SK-N-SH (cell line): ENCODE measurements around the gene DMD. TPM values are rescaled to one million over a fixed set of nuclear protein-coding genes. Genes with fewer than 3 reads are reported as not detected.

Experiments used
- CTCF ChIA-PET: fragments of 300-600, 350-600 bp; formaldehyde crosslinking; extraction: SDS; loops from one replicate; lab custom pipeline; 2021; lab: Yijun Ruan, JAX
- POLR2A ChIA-PET: fragments of 350-600 bp; sonication (Branson Sonifier 250); formaldehyde crosslinking; extraction: SDS; loops from one replicate; lab custom pipeline; 2020; ENCODE audit warnings: antibody characterized with exemption, inconsistent platforms; lab: Yijun Ruan, JAX
- DNase-seq: peaks from one replicate; pipeline ENCODE4 v3.0.0; 2012
- H2AFZ ChIP-seq: fragments of 200-600 bp; sonication (generic); 2 replicates; pipeline ENCODE4 v1.8.1; 2016; ENCODE audit warnings: antibody characterized with exemption, mild to moderate bottlenecking, low read depth
- H3F3A ChIP-seq: fragments of 200-600 bp; sonication (generic); replicated peaks from 2 replicates; pipeline ENCODE3; 2016; ENCODE audit warnings: antibody characterized with exemption, mild to moderate bottlenecking; ENCODE audit not compliant: insufficient read depth
- H3K27ac ChIP-seq, 2 experiments: fragments of 200-500 bp in 1 of 2; fragments of 200-600 bp in 1 of 2; sonication (Bioruptor generic) in 1 of 2; sonication (generic), shearing (Covaris generic) in 1 of 2; 2 replicates each; pipeline versions ENCODE4 v1.5.1 to v1.6.1; 2014 to 2016; ENCODE audit warnings: low read depth in 2 of 2, inconsistent platforms in 1 of 2, low read length in 1 of 2, mild to moderate bottlenecking in 1 of 2, mixed read lengths in 1 of 2
- H3K27me3 ChIP-seq: fragments of 200-600 bp; sonication (generic), shearing (Covaris generic); 2 replicates; pipeline ENCODE4 v1.6.1; 2016; ENCODE audit warnings: mixed run types; ENCODE audit not compliant: insufficient read depth
- H3K36me3 ChIP-seq, 2 experiments: fragments of 200-500 bp in 1 of 2; fragments of 200-600 bp in 1 of 2; sonication (Bioruptor generic) in 1 of 2; sonication (generic) in 1 of 2; replicated peaks in 1 of 2; 2 replicates each; pipeline versions ENCODE3 to v1.5.1; 2014 to 2016; ENCODE audit warnings: low read length in 1 of 2, mild to moderate bottlenecking in 1 of 2; ENCODE audit not compliant: insufficient read depth in 2 of 2, control insufficient read depth in 1 of 2
- H3K4me1 ChIP-seq, 2 experiments: fragments of 200-500 bp in 1 of 2; fragments of 200-600 bp in 1 of 2; sonication (Bioruptor generic) in 1 of 2; sonication (generic), shearing (Covaris generic) in 1 of 2; 2 replicates each; pipeline versions ENCODE4 v1.5.1 to v1.6.1; 2014 to 2016; ENCODE audit warnings: low read depth in 1 of 2, low read length in 1 of 2, mixed run types in 1 of 2; ENCODE audit not compliant: insufficient read depth in 2 of 2, control insufficient read depth in 1 of 2
- H3K4me2 ChIP-seq: fragments of 200-600 bp; sonication (generic), shearing (Covaris generic); 2 replicates; pipeline ENCODE4 v1.6.1; 2017; ENCODE audit warnings: mixed run types
- H3K4me3 ChIP-seq, 2 experiments: fragments of 200-500 bp in 1 of 2; fragments of 200-600 bp in 1 of 2; sonication (Bioruptor generic) in 1 of 2; sonication (generic), shearing (Covaris generic) in 1 of 2; 2 replicates each; pipeline versions ENCODE4 v1.5.1 to v1.8.1; 2014 to 2016; ENCODE audit warnings: low read depth in 2 of 2, inconsistent platforms in 1 of 2, low read length in 1 of 2, mild to moderate bottlenecking in 1 of 2, mixed read lengths in 1 of 2, moderate library complexity in 1 of 2
- H3K79me2 ChIP-seq: fragments of 200-600 bp; sonication (generic); 2 replicates; pipeline ENCODE4 v1.8.1; 2017; ENCODE audit warnings: mild to moderate bottlenecking; ENCODE audit not compliant: insufficient read depth
- H3K9ac ChIP-seq: fragments of 200-600 bp; sonication (generic); 2 replicates; pipeline ENCODE4 v1.6.1; 2017; ENCODE audit warnings: mixed run types
- H3K9me2 ChIP-seq: fragments of 200-600 bp; sonication (generic); 2 replicates; pipeline ENCODE4 v1.6.1; 2017; ENCODE audit warnings: mixed run types
- H3K9me3 ChIP-seq: fragments of 200-600 bp; sonication (generic); 2 replicates; pipeline ENCODE4 v1.6.1; 2017; ENCODE audit warnings: mixed run types, mild to moderate bottlenecking, moderate library complexity
- H4K20me1 ChIP-seq: fragments of 200-600 bp; sonication (generic); 2 replicates; pipeline ENCODE4 v1.6.1; 2017; ENCODE audit warnings: mild to moderate bottlenecking, mixed run types; ENCODE audit not compliant: insufficient read depth
- CTCF ChIP-seq: fragments of 200-600 bp; sonication (generic); IDR thresholded peaks from 2 replicates; pipeline ENCODE4 v1.6.1; 2017; ENCODE audit warnings: antibody characterized with exemption, mild to moderate bottlenecking, moderate library complexity
- EP300 ChIP-seq, 2 experiments: IDR thresholded peaks; 2 replicates each; pipeline versions ENCODE4 v1.4.0 to v1.6.1; 2012; ENCODE audit warnings: borderline replicate concordance in 1 of 2, low read depth in 1 of 2, low read length in 1 of 2
- EZH2phosphoT487 ChIP-seq: fragments of 200-600 bp; sonication (generic); IDR thresholded peaks from 2 replicates; pipeline ENCODE4 v1.6.1; 2017; ENCODE audit warnings: low read depth, mixed run types, mild to moderate bottlenecking, antibody characterized with exemption, moderate library complexity, borderline replicate concordance
- FOSL2 ChIP-seq: IDR thresholded peaks from 2 replicates; pipeline ENCODE4 v1.4.0; 2012; ENCODE audit warnings: low read depth, mild to moderate bottlenecking, moderate library complexity, borderline replicate concordance
- FOXJ3 ChIP-seq: sonication (generic); formaldehyde crosslinking; IDR thresholded peaks from 2 replicates; pipeline ENCODE4 v1.5.1; 2020; ENCODE audit warnings: mild to moderate bottlenecking, missing genetic modification reagents
- GABPA ChIP-seq: IDR thresholded peaks from 2 replicates; pipeline ENCODE4 v1.4.0; 2012; ENCODE audit warnings: low read depth, mild to moderate bottlenecking
- MAX ChIP-seq: IDR thresholded peaks from 2 replicates; pipeline ENCODE4 v1.4.0; 2012; ENCODE audit warnings: low read depth
- MXI1 ChIP-seq: IDR thresholded peaks from 2 replicates; pipeline ENCODE4 v1.6.1; 2012; ENCODE audit warnings: mild to moderate bottlenecking, low read depth, low read length, improper control_type of control experiment
- NFIC ChIP-seq: IDR thresholded peaks from 2 replicates; pipeline ENCODE4 v1.4.0; 2012; ENCODE audit warnings: borderline replicate concordance
- PBX3 ChIP-seq: IDR thresholded peaks from 2 replicates; pipeline ENCODE4; 2012
- POLR2AphosphoS5 ChIP-seq: IDR thresholded peaks from 2 replicates; pipeline ENCODE4 v1.6.1; 2012; ENCODE audit warnings: low read depth, low read length
- RCOR1 ChIP-seq: fragments of 150-350 bp; IDR thresholded peaks from 2 replicates; pipeline ENCODE4 v1.6.1; 2017; ENCODE audit warnings: antibody characterized with exemption, low read length
- RFX5 ChIP-seq: IDR thresholded peaks from 2 replicates; pipeline ENCODE4 v1.6.1; 2012; ENCODE audit warnings: mild to moderate bottlenecking, improper control_type of control experiment, low read length
- SIN3A ChIP-seq: IDR thresholded peaks from 2 replicates; pipeline ENCODE4 v1.6.1; 2012; ENCODE audit warnings: low read depth, mild to moderate bottlenecking, low read length, moderate library complexity, borderline replicate concordance
- USF1 ChIP-seq: IDR thresholded peaks from 2 replicates; pipeline ENCODE4 v1.4.0; 2012; ENCODE audit warnings: low read depth, borderline replicate concordance
- USF2 ChIP-seq: fragments of 150-350 bp; IDR thresholded peaks from 2 replicates; pipeline ENCODE4 v1.6.1; 2017; ENCODE audit warnings: antibody characterized with exemption, low read length, low read depth, borderline replicate concordance
- YY1 ChIP-seq: IDR thresholded peaks from 2 replicates; pipeline ENCODE4 v1.4.0; 2012; ENCODE audit warnings: low read depth, mild to moderate bottlenecking
- ZBTB33 ChIP-seq: IDR thresholded peaks from 2 replicates; pipeline ENCODE4 v1.4.0; 2012; ENCODE audit warnings: low read depth, borderline replicate concordance
- WGBS: methylation state at CpG from one replicate; pipeline ENCODE4 v1.1.6; 2017; ENCODE audit warnings: low lambda C conversion rate; 5-methylcytosine and 5-hydroxymethylcytosine counted together
- polyA plus RNA-seq, 3 experiments: library from polyadenylated mRNA; depleted of rRNA; stranded (reverse); fragments of >200 nt; gene quantifications; 2 replicates each; pipeline ENCODE4 v1.2.3, GENCODE V29; 2012

The DMD gene
- polyA plus RNA-seq, 1 of the 3 experiments (the other 2 are of a cell fraction), result 3.9 TPM

- CTCF ChIA-PET, result interaction anchor here (2.1 kb wide), 1 partner anchor 265 kb away, joined by 5 read pairs; no protein-coding TSS in a partner anchor
- Histone ChIP-seq H3K4me3 (no peak overlapping the region), H3K4me1 (no peaks in the 10 kb centered on the region), H2AFZ (no peak overlapping the region), H3K79me2 (no peaks in the 10 kb centered on the region), H3K9me3 (no peaks in the 10 kb centered on the region), H3K4me2 (no peak overlapping the region), H3K9ac (no peak overlapping the region), H3K9me2 (no peaks in the 10 kb centered on the region), H3F3A (no peaks in the 10 kb centered on the region), H4K20me1 (no peaks in the 10 kb centered on the region), H3K27me3 (no peaks in the 10 kb centered on the region), H3K27ac (no peak overlapping the region), H3K36me3 (no peaks in the 10 kb centered on the region)
- POLR2A ChIA-PET, result no interaction called here
- TF ChIP-seq EZH2phosphoT487 (no peak), SIN3A (no peak), USF1 (no peak), YY1 (no peak), USF2 (no peak), CTCF (no peak), RFX5 (no peak)
- WGBS, result 29% methylated on average over 2 of the region's 2 CpGs
- DNase-seq, result no peak
These were observed 1909.4 kb downstream of the DMD start for GRCh38 chrX:31301941-31302340.

GRCh38 chrX:31301203-31301602, 1910.1 kb downstream of the DMD start:
- no peaks in the 10 kb centered on the region for H3K27me3 ChIP-seq
- no peaks in the 10 kb centered on the region for H3F3A ChIP-seq
- CTCF ChIA-PET, result interaction anchor here (2.1 kb wide), 1 partner anchor 264 kb away, joined by 5 read pairs; no protein-coding TSS in a partner anchor
- H3K4me3 ChIP-seq, result no peak overlapping the region
- H4K20me1 ChIP-seq, result no peaks in the 10 kb centered on the region
- H3K9ac ChIP-seq, result no peak overlapping the region
- H2AFZ ChIP-seq, result no peak overlapping the region
- no peak overlapping the region for H3K27ac ChIP-seq
- no peaks in the 10 kb centered on the region for H3K9me2 ChIP-seq
- no peak for DNase-seq
- POLR2A ChIA-PET, result no interaction called here
- no peak overlapping the region for H3K4me2 ChIP-seq
- H3K9me3 ChIP-seq, result no peaks in the 10 kb centered on the region
- no peaks in the 10 kb centered on the region for H3K79me2 ChIP-seq
- no peaks in the 10 kb centered on the region for H3K36me3 ChIP-seq
- no peaks in the 10 kb centered on the region for H3K4me1 ChIP-seq
- WGBS, result 6% methylated on average over 2 of the region's 2 CpGs
- TF ChIP-seq PBX3 (no peak), RFX5 (no peak), POLR2AphosphoS5 (no peak), NFIC (no peak), GABPA (no peak), MAX (no peak), ZBTB33 (no peak), FOXJ3 (CRISPR knock-in tag) (no peak), MXI1 (no peak), CTCF (no peak), EZH2phosphoT487 (no peak), FOSL2 (no peak), EP300 (IDR thresholded peaks at IDR 0.05; ENCODE audit: borderline replicate concordance in 1 of 2, low read depth in 1 of 2, low read length in 1 of 2) (no peak), RCOR1 (no peak)
